KOPT-K1 (cell line): Measurements from ENCODE around the gene RRP1B.
"Not testable (repeated sequence)": the region's sequence is repeated elsewhere in the genome, so short reads cannot be mapped to it uniquely, and the experiment has no call there.

Source experiments
- H3K27ac ChIP-seq: fragments of 200-600 bp; sonication (generic); 2 replicates; pipeline ENCODE4 v1.5.1; 2016; ENCODE audit warnings: antibody characterized with exemption, mild to moderate bottlenecking, low read depth, low read length; ENCODE audit not compliant: poor library complexity, severe bottlenecking
- H3K36me3 ChIP-seq: fragments of 200-600 bp; sonication (generic); 2 replicates; pipeline ENCODE4 v1.5.1; 2017; ENCODE audit warnings: antibody characterized with exemption, mild to moderate bottlenecking, low read length, moderate library complexity; ENCODE audit not compliant: insufficient read depth
- H3K9me3 ChIP-seq: fragments of 200-600 bp; sonication (generic); 2 replicates; pipeline ENCODE4 v1.5.1; 2017; ENCODE audit warnings: antibody characterized with exemption, low read length, mild to moderate bottlenecking; ENCODE audit not compliant: insufficient read depth, poor library complexity, severe bottlenecking

The RRP1B gene

DNA sequence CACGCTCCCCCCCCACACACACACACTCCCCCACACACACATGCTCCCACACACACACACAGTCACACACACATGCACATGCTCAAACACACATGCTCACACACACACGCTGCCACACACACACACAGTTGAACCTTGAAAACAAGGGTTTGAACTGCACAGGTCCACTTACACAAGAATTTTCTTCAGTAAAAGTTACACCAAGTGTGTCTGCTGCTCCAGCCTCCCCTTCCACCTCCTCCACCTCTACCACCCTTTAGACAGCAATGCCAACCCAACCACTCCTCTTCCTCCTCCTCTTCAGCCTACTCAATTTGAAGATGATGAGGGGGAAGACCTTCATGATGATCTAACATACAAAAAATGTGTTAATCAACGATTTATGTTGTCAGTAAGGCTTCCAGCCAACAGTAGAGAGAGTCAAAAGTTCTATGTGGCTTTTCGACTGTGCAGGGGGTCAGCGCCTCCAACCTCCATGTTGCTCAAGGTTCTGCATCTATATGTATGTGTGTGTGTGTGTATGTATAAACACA lies 26.9 kb upstream of the RRP1B start:
- H3K9me3 ChIP-seq, result peaks cover 6% of the 10 kb centered on the region
- no peak overlapping the region for H3K27ac ChIP-seq
- H3K36me3 ChIP-seq, result no peaks in the 10 kb centered on the region

DNA sequence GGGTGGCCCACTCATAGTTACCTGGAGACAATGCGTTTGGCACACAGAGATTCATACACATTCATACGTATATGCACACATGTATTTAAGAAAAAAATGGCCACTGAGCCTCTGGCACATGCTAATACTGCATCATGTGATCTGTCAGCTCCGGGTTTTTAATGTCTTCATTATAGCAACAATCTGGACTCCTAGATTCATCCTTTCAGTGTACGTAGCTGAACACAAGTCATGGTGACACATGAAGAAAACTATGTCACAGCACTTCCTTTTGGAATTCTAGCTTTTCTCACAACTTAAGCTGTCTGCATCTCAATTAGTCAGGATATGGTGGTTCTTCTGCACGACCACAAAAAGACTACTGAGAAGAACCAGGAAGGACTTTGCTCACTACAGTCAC lies 24.7 kb upstream of the RRP1B start:
- Histone ChIP-seq H3K27ac (no peak overlapping the region), H3K36me3 (no peaks in the 10 kb centered on the region), H3K9me3 (no peaks in the 10 kb centered on the region)

DNA sequence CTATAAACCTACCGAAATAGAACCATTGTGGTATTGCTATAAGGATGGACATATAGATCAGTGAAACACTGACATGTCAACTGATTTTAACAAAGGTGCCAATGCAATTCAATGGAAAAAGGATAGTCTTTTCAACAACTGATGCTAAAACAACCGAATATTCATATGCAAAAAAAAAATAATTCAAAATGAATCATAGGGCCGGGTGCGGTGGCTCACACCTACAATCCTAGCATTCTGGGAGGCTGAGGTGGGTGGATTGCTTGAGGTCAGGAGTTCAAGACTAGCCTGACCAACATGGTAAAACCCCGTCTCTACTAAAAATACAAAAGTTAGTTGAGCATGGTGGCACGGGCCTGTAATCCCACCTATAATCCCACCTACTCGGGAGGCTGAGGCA lies 23.9 kb upstream of the RRP1B start:
- H3K36me3 ChIP-seq, result no peaks in the 10 kb centered on the region
- no peaks in the 10 kb centered on the region for H3K9me3 ChIP-seq
- no peak overlapping the region for H3K27ac ChIP-seq

DNA sequence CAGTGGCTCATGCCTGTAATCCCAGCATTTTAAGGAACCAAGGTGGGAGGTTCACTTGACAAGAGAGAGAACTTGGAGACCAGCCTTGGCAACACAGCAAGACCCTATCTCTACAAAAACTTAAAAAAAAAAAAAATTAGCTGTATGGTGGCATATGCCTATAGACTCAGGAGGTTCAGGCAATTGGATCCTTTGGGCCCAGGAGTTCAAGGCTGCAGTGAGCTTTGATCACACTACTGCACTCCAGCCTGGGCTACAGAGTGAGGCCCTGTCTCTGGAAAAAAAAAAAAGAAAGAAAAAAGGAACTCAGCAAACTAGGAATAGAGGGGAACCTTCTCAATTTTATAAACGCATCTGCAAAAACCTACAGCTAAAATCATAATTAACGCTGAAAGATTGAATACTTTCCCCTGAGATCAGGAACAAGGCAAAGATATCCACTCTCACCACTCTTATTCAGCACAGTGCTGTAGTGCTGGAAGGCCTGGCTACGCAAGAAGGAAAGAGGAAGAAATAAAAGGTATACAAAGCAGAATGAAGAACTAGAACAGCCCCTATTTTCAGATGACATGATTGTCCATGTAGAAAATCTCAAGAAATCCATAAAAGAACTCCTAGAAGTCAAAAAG lies 21.7 kb upstream of the RRP1B start:
- H3K36me3 ChIP-seq, result no peaks in the 10 kb centered on the region
- H3K27ac ChIP-seq, result no peak overlapping the region
- no peaks in the 10 kb centered on the region for H3K9me3 ChIP-seq

DNA sequence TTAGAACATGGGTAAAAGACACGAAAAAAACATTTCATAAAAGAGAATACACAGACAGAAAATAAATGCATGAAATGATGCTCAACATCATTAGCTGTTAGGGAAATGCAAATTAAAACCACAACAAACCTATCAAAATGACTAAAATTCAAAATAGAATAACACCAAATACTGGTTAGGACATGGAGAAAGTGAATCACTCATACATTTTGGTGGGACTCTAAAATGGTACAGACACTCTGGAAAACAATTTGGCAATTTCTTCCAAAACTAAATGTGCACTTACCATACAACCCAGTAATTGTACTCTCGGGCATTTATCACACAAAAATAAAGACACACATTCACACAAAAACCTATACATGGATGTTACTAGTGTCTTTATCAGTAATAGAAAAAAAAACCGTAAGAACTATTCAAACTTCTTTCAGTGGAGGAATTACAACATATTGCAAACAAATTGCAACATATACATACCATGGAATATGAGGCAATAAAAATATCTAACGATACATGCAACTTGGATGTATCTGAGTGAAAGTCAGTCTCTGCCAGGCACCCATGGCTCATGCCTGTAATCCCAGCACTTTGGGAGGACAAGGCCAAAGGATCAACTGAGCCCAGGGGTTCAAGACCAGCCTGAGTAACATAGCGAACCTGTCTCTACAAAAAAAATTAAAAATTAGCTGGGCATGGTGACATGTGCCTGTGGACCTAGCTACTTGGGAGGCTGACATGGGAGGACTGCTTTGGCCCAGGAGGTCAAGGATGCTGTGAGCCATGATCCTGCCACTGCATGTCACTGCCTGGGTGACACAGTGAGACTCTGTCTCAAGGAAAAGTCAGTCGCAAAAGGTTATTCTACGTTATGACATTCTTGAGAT lies 19.6 kb upstream of the RRP1B start:
- no peak overlapping the region for H3K27ac ChIP-seq

DNA sequence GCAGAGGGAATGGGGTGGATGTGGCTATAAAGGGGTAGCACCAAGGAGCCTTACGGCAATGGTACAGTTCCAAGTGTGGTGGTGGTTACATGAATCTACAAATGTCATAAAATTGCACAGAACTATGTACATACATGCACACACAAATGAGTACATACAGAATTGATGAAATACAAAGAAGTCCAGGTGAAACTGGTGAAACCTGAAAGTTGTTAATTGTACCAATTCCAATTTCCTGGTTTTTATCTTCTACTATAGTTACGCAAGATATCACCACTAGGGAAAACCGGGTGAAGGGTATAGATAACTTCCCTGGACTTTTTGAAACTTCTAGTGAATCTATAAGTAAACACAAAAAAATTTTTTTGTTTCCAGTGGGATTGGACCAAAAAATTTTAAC lies 19.0 kb upstream of the RRP1B start:
- H3K36me3 ChIP-seq, result no peaks in the 10 kb centered on the region
- no peaks in the 10 kb centered on the region for H3K9me3 ChIP-seq
- no peak overlapping the region for H3K27ac ChIP-seq

More for the DNA sequence above, 19.6 kb upstream of the RRP1B start:
- Histone ChIP-seq H3K36me3 (no peaks in the 10 kb centered on the region), H3K9me3 (no peaks in the 10 kb centered on the region)

DNA sequence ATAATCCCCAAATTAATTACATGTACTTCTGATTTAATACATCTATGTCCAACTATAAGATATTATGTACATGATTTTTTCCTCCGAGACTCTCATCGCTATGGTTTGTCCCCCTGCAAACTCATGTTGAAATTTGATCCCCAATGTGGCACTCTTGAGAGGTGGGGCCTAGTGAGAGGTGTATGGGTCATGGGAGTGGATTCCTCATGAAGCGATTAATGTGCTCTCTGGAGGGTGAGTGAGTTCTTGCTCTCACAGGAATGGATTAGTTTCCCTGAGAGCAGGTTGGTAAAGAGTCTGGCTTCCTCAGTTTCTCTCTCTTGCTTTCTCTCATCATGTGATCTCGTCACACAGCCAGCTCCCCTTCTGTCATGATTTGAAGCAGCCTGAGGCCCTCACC lies 16.2 kb upstream of the RRP1B start:
- Histone ChIP-seq H3K27ac (no peak overlapping the region), H3K9me3 (no peaks in the 10 kb centered on the region), H3K36me3 (no peaks in the 10 kb centered on the region)

DNA sequence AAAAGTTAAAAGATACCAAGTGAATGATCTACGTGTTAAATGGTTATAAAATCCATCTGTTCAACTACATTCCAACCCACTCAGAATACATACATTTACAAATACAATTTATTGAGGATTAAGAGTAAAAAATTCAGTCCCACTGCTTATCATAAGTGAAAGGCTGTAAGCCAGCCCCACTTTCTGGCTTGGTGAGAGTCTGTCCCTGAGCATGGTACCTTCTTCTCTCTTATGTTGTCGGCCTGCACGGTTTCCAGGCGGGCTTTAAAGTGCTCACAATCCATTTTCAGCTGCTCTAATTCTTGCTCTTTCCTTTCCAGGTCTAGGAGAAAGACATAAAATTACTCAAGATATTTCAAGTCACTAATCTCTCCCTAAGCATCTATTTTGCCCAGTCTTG lies 15.3 kb upstream of the RRP1B start:
- no peak overlapping the region for H3K27ac ChIP-seq
- no peaks in the 10 kb centered on the region for H3K9me3 ChIP-seq
- H3K36me3 ChIP-seq, result no peaks in the 10 kb centered on the region

DNA sequence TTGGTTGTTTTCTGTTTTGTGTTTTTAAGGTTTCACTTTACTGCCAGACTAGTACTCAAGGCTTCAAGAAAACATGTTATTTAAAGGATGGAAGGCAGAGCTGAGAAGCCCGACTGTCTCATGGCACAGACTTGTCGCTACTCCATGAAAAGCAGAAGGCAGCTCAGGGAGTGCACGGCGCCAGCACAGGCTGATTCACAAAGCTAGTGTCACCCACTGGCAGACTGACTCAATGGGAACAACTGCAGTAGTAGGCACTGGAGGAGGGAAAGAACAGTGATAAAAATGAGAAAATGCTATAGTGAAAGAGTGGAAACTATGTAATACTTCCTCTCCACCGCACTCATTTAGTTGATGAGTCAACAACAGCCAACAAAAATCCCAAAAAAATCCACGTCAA lies 14.8 kb upstream of the RRP1B start:
- Histone ChIP-seq H3K27ac (no peak overlapping the region), H3K36me3 (no peaks in the 10 kb centered on the region), H3K9me3 (no peaks in the 10 kb centered on the region)

DNA sequence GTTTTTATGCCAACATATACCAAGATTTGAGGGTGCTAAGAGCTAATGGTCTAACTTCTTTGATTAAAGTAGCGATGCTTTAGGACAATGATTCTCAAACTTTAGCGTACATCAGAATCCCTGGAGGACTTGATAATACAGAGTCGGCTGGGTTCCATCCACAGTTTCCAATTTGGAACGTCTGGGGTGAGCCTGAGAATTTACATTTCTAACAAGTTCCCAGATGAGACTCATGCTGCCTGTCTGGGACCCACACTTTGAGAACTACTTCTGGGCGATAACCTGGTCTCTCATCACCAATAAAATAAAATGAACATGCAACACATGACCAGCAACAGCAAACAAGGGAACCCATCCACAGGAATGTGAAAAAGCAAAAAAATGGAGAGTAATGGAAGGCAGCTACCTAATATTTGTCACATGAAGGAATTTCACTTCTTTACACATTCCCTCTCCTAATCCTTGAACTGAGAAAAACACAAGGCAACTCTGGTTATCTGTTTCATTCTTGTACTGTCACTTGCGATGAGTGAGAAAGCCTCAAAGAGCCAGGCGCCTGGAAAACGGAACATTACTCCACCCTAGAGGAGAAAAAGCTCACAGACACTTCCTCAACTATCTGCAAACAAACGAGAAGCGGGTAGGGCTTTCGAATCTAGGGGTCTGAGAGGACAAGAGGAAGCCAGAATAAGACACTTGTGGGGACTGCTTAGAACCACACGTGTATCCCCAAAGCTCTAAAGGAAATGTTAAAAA lies 14.0 kb upstream of the RRP1B start:
- no peaks in the 10 kb centered on the region for H3K9me3 ChIP-seq
- H3K36me3 ChIP-seq, result no peaks in the 10 kb centered on the region
- H3K27ac ChIP-seq, result no peak overlapping the region

DNA sequence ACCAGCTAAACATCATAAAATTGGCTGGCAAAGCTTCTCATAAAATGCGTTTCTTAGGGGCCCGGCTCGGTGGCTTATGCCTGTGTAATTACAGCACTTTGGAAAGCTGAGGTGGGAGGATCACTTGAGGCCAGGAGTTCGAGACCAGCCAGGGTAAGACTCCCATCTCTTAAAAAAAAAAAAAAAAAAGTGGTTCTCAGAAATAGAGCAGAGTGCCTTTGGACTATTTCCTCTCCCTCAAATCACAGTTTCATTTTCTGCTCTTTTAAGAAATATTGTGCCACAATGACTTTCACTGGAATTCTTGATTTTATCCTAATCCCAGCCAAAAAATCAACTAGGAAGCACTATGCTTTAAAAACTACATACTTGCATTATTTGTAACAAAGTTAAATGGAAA lies 13.4 kb upstream of the RRP1B start:
- H3K9me3 ChIP-seq, result no peaks in the 10 kb centered on the region
- H3K36me3 ChIP-seq, result no peaks in the 10 kb centered on the region
- H3K27ac ChIP-seq, result no peak overlapping the region

DNA sequence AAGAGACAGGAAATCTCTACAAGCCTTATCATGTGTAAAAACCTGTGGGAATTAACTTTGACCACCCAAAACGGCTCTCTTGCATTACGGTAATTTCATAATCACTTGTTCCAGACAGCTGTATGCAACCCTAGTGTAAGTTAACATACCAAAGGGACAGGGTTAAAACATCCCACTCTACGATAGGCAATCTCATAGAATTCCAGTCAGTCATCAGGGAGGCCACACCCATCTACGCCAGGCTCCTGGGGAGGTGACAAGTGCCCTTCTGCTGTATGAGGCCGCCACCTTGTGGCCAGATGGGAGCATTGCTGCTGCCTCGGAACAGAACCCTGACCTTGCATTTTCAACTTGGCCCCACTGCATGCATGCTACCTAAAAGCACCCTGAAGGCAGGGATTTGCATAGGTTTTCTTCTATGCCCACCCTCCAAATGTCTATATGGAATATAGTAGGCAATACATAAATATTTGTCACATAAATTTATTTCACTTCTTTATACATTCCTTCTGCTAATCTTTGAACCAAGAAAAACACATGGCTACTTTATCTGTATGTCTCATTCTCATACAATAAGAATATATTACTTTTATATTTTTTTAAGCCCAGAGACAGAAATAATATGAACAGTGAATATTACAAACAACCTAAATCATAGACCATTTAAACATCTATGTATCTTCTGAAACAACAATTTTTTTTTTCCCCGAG lies 12.7 kb upstream of the RRP1B start:
- Histone ChIP-seq H3K36me3 (no peaks in the 10 kb centered on the region), H3K27ac (no peak overlapping the region), H3K9me3 (no peaks in the 10 kb centered on the region)

DNA sequence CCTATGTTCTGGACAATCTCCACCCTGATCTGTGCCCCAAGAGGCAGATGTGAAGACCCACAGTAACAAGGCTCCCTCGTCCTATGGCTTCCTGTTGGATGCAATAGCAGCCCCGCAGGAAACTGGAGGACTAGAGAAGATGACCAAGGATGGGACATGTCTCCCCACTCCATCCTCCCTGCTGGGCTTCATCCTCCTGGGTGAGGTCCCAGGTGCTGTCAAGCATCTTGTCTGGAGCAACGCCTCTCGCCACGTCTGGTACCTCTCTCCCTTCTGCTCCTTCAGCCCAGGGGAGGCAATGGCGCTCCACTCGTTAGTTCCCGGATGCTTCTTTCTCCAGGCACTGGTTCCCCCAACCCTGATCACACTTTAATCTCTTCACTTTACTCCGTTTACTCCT lies 11.2 kb upstream of the RRP1B start:
- H3K27ac ChIP-seq, result no peak overlapping the region
- no peaks in the 10 kb centered on the region for H3K9me3 ChIP-seq
- no peaks in the 10 kb centered on the region for H3K36me3 ChIP-seq

DNA sequence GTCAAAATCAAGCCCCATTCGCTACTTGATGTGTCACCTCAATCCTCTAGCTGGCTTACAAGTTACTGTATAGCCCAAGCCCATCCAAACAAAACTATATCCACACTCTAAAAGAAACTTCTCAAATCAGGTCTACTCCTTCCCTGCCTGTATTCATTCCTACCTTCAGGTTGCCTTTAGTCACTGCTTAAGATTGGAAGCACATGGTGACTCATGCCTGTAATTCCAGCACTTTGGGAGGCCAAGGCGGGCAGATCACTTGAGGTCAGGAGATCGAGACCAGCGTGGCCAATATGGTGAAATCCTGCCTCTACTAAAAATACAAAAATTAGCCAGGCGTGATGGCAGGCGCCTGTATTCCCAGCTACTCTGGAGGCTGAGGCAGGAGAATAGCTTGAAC lies 7.4 kb upstream of the RRP1B start:
- H3K27ac ChIP-seq, result not testable (repeated sequence)

DNA sequence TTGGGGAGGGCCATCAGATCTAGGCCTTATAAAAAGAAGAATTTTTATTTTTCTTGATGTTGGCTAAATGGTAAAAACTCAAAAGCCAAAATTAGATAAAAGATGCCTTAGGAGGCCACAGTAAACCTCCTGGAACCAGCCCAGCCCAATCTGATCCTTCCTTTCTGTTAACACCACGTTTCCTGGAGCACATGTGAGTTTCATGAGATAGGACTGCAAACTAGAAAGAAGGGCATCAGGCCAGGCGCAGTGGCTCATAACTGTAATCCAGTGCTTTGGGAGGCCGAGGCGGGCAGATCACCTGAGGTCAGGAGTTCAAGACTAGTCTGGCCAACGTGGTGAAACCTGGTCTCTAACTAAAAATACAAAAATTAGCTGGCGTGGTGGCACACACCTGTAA lies 6.7 kb upstream of the RRP1B start:
- no peaks in the 10 kb centered on the region for H3K36me3 ChIP-seq
- H3K27ac ChIP-seq, result no peak overlapping the region
- no peaks in the 10 kb centered on the region for H3K9me3 ChIP-seq

More for the DNA sequence above, 7.4 kb upstream of the RRP1B start:
- H3K9me3 ChIP-seq, H3K36me3 ChIP-seq: not testable (repeated sequence)
